GM21786 (cell line): ENCODE data around the gene C2CD2.
"Not testable (repeated sequence)": the region's sequence is repeated elsewhere in the genome, so short reads cannot be mapped to it uniquely, and the experiment has no call there.

Experiments
- ATAC-seq: cut with Tn5 transposase; IDR thresholded peaks from one replicate; pipeline ENCODE4 v1.9.1; 2021; ENCODE audit not compliant: unreplicated experiment

Gene C2CD2

GRCh38 chr21:41975391-41976272 lies 21.8 kb upstream of the C2CD2 start:
- ATAC-seq: no peak

GRCh38 chr21:41974752-41975053 lies 20.9 kb upstream of the C2CD2 start:
- ATAC-seq: no peak

GRCh38 chr21:41973861-41974751 lies 20.3 kb upstream of the C2CD2 start:
- no peak for ATAC-seq

GRCh38 chr21:41973427-41973831 lies 19.6 kb upstream of the C2CD2 start:
- ATAC-seq: no peak

- ATAC-seq: no peak
Measured at GRCh38 chr21:41972511-41973205, 18.8 kb upstream of the C2CD2 start.

- no peak for ATAC-seq
Measured at GRCh38 chr21:41971891-41972290, 18.1 kb upstream of the C2CD2 start.

- ATAC-seq: no peak
Measured at GRCh38 chr21:41970751-41971653, 17.2 kb upstream of the C2CD2 start.

- ATAC-seq: no peak
Measured at GRCh38 chr21:41970106-41970391, 16.2 kb upstream of the C2CD2 start.

GRCh38 chr21:41967708-41968107 lies 13.9 kb upstream of the C2CD2 start:
- ATAC-seq: no peak

GRCh38 chr21:41966872-41967621 lies 13.2 kb upstream of the C2CD2 start:
- ATAC-seq: no peak

- no peak for ATAC-seq
Measured at GRCh38 chr21:41966041-41966833, 12.4 kb upstream of the C2CD2 start.

- no peak for ATAC-seq
Measured at GRCh38 chr21:41965461-41966013, 11.7 kb upstream of the C2CD2 start.

GRCh38 chr21:41965045-41965444 lies 11.2 kb upstream of the C2CD2 start:
- no peak for ATAC-seq

GRCh38 chr21:41964171-41964570 lies 10.4 kb upstream of the C2CD2 start:
- no peak for ATAC-seq

GRCh38 chr21:41962425-41962966 lies 8.7 kb upstream of the C2CD2 start:
- ATAC-seq: no peak

GRCh38 chr21:41961753-41962152 lies 7.9 kb upstream of the C2CD2 start:
- no peak for ATAC-seq

- no peak for ATAC-seq
Measured at GRCh38 chr21:41961282-41961701, 7.5 kb upstream of the C2CD2 start.

- no peak for ATAC-seq
Measured at GRCh38 chr21:41960386-41960785, 6.6 kb upstream of the C2CD2 start.

GRCh38 chr21:41959697-41960096 lies 5.9 kb upstream of the C2CD2 start:
- not testable (repeated sequence) for ATAC-seq
